Lung microvascular endothelial cell (primary cell): ENCODE results near the gene ABCD4. TPM values are rescaled to one million over a fixed set of nuclear protein-coding genes. Genes with fewer than 3 reads are reported as not detected.

Source experiments
- DNase-seq, 2 donors: peaks; one replicate each; pipeline versions ENCODE4 v3.0.0 to v3.0.0-alpha.2; 2010; ENCODE audit warnings: low read depth in 2 of 2
- total RNA-seq: library from RNA; depleted of rRNA; stranded (reverse); fragments of >200 nt; gene quantifications from 2 replicates; pipeline ENCODE4 v1.2.1, GENCODE V29; 2014

The ABCD4 gene
- total RNA-seq, 1 donor from 2014 or later, result 51.2 TPM

- no peak for DNase-seq
Measured at GRCh38 chr14:74260525-74261233, 42.1 kb downstream of the ABCD4 start.

GRCh38 chr14:74259513-74259912 is 43.2 kb downstream of the ABCD4 start:
- no peak for DNase-seq

- no peak for DNase-seq
Measured at GRCh38 chr14:74258764-74259035, 44.0 kb downstream of the ABCD4 start.

- no peak for DNase-seq
Measured at GRCh38 chr14:74257941-74258763, 44.6 kb downstream of the ABCD4 start.

- DNase-seq, result peak; percentile 33 to 51
Measured at GRCh38 chr14:74257078-74257940, 45.4 kb downstream of the ABCD4 start.

GRCh38 chr14:74255281-74255680 is 47.5 kb downstream of the ABCD4 start:
- no peak for DNase-seq

DNA sequence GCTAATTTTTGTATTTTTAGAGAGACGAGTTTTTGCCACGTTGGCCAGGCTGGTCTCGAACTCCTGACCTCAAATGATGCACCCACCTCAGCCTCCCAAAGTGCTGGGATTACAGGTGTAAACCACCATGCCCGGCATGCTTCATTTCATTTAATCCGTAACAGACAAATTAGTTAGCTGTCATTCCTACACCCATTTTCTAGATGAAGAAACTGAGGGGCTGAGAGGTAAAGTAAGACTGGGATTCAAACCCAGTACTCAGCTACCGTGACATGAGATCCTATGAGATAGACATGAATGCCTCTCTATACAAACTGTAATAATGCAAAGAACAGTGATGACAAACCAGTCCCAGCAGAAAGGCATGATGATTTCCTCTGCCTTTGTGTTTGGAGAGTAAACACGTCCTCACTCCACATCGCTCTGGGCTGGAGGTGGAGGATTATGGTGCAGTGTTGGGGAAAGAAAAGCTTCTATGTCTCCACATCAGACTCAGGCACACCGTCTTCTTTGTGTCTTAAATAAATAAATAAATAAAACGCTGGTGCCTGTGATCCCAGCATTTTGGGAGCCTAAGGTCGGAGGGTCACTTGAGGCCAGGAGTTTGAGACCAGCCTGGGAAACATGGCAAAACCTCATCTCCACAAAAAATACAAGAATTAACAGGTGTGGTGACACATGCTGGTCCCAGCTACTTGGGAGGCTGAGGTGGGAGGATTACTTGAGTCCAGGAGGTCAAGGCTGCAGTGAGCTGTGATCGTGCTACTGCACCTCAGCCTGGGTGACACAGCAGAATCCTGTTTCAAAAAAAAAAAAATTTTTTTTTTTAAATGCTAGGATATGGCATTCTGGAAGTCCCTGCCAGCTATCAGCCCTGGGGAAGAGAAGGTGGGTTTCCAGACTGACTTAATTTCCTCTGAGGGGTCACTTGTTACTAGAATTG is 53.0 kb downstream of the ABCD4 start:
- DNase-seq, result no peak

DNA sequence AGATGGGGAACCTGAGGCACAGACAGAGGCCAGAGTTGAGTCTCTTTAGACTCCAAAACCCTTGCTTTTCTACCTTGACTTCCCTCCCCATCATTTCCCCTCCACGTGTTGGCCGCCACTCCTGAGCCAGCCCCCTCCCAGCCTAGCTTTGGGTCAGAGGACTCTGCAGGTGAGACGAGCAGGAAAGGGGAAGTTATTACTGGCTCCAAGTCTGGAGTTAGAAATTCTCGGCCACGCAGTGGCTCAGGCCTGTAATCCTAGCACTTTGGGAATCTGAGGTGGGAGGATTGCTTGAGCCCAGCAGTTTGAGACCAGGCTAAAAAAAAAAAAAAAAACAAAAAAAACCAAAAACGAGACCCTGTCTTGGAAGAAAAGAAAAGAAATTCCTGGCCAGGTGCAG is 54.7 kb downstream of the ABCD4 start:
- DNase-seq, result no peak

DNA sequence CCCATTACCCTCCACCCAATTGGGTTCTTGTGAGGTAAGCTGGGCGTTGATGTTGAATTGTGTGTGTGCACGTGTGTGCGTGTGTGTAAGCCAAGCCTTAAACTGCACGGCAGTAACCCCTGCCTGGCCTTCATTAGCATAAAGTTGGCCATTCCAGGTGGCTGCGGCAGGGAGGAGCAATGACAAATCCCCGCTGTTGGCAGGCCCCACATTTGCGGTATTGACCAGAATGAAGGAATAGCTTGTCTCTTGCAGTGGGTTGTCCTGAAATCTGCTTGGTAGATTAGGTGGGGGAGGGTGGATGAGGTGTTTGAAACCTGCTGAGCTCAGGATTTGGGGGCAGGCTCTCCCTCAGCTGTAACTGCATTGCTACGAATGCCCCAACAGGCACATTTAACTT is 56.2 kb downstream of the ABCD4 start:
- DNase-seq, result no peak

- DNase-seq, result no peak
Measured at GRCh38 chr14:74245292-74245691, 57.4 kb downstream of the ABCD4 start.

- no peak for DNase-seq
Measured at GRCh38 chr14:74244115-74244514, 58.6 kb downstream of the ABCD4 start.

DNA sequence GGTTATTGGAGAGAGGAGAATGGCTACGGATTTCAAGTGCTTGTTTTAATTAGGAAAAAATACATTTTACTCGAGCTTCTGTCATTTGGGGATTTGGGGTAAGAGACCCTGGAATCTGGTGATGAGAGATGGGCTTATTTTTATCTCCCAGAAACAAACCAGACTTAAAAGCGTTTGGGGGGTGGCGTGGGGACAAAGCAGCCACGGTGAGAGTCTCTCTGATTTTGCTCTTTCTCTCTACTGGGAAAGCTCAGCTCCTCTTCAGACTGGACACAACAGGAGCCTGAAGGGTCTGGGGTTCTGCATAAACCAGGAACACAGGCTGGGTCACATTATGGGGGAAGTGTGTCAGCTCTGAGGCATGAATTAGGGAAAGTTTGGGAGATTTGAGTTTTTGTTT is 59.7 kb downstream of the ABCD4 start:
- no peak for DNase-seq

DNA sequence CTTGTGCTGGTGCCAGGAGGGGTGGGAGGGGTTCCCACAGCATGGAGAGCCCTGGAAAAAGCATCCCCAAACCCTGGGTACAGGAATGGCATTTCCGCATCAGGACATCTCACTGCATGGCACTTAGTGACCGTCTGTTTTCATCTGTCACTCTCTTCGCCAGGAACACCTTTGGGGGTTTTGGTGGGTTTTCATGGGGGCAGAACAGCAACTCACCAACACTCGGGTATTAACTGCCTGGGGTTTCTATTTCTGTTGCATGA is 60.0 kb downstream of the ABCD4 start:
- DNase-seq, result no peak

- no peak for DNase-seq
Measured at GRCh38 chr14:74242021-74242779, 60.5 kb downstream of the ABCD4 start.

- DNase-seq, result no peak
Measured at GRCh38 chr14:74241652-74242017, 61.1 kb downstream of the ABCD4 start.

- DNase-seq, result peak in 1 of 2 donors; percentile 26
Measured at GRCh38 chr14:74240794-74241651, 61.7 kb downstream of the ABCD4 start.

- DNase-seq, result no peak
Measured at GRCh38 chr14:74239848-74240793, 62.6 kb downstream of the ABCD4 start.

DNA sequence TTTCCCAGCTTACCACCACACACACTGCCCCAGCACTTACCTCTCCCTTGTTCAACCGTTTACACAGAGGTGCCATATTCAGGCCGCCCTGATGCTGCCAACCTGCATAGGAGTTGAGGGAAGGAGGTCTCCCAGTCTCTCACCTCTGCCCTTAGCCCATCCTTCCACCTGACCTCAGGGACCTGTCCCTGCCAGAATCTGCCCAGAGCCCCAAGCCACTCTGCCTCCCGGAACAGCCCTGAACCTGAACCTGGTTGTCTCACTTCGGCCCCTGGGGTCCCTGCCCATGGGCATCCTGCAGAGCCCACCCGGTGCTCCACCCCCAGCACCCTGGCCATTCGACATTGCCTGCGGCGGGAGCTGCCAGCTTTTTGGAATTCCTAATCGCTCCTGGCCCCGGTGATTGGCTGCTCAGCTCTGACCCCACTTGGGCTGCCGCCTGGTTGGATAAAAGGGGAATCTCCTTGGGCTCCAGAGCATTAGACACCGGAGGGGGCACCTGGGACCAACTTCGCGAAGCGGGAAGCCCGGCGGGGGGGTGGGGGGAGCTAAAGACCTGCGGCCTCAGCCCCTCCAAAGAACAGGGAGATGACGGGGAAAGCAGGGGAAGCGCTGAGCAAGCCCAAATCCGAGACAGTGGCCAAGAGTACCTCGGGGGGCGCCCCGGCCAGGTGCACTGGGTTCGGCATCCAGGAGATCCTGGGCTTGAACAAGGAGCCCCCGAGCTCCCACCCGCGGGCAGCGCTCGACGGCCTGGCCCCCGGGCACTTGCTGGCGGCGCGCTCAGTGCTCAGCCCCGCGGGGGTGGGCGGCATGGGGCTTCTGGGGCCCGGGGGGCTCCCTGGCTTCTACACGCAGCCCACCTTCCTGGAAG is 63.5 kb downstream of the ABCD4 start, which contains the start of gene VSX2:
Gene VSX2 (plus strand): TSS at position 476 of the 874 bp plus-strand sequence. CDS start 113 bp downstream, at position 589.
- DNase-seq, result no peak
